ENCODE measurements around the gene RHBDF1. TPM values are rescaled to one million over a fixed set of nuclear protein-coding genes. Genes with fewer than 3 reads are reported as not detected.

Gene RHBDF1
- total and polyA plus RNA-seq, 2 of the 13 experiments (the other 11 are each of a cell fraction or from before 2014, with no cell fraction given), result 5.4 to 26.9 TPM

- no TSS peak for BruUV-seq (replicated peaks)
- no peaks in the 10 kb centered on the region for H3K9me3 ChIP-seq (ENCODE audit: low read length)
- CTCF ChIA-PET (ENCODE audit: low intra/inter-chr PET ratio, low total read pairs), result no interaction called here
- DNase-seq (ENCODE audit: low spot score), result no peak
- no peaks in the 10 kb centered on the region for H3K79me2 ChIP-seq (ENCODE audit: insufficient read depth, low read length)
- no peak for ATAC-seq
- H3K4me1 ChIP-seq (ENCODE audit: insufficient read depth, low read length), result no peaks in the 10 kb centered on the region
- H3K4me3 ChIP-seq (replicated peaks in 1 of 3; ENCODE audit: insufficient read depth in 1 of 3, low read depth in 2 of 3, low read length in 3 of 3), result no peak overlapping the region
- in situ Hi-C loops (cut with HindIII; ENCODE audit: extremely low pct_ligation_motif_present, low pct_unique_long_range_greater_than_20kb) (no loop called here), intact Hi-C loops (cut with micrococcal nuclease; ENCODE audit: unreplicated experiment) (no loop called here)
- no peak overlapping the region for H3K27ac ChIP-seq (ENCODE audit: extremely low read length, insufficient read depth, low read length)
- H3K9ac ChIP-seq (ENCODE audit: insufficient read depth, low read depth, low read length), result no peak overlapping the region
- TF ChIP-seq IRX3 (CRISPR knock-in tag; IDR thresholded peaks at IDR 0.05; ENCODE audit: borderline replicate concordance, low read depth), result no peak
- TF ChIP-seq FOXO1 (CRISPR knock-in tag; IDR thresholded peaks at IDR 0.05), result no peak
- TF ChIP-seq NCOR1 (IDR thresholded peaks at IDR 0.05; ENCODE audit: borderline replicate concordance, low read length), result no peak
- no peak for TF ChIP-seq SRY (CRISPR knock-in tag; IDR thresholded peaks at IDR 0.05)
- TF ChIP-seq DZIP1 (CRISPR knock-in tag; IDR thresholded peaks at IDR 0.05), result no peak
- TF ChIP-seq FLYWCH1 (CRISPR knock-in tag; IDR thresholded peaks at IDR 0.05), result no peak
- no peak for TF ChIP-seq ZNF687 (CRISPR knock-in tag; IDR thresholded peaks at IDR 0.05)
- no peak for TF ChIP-seq HNRNPH1 (optimal IDR thresholded peaks at IDR 0.05; ENCODE audit: low read depth, low read length)
- no peak for TF ChIP-seq ELK4 (CRISPR knock-in tag; IDR thresholded peaks at IDR 0.05; ENCODE audit: borderline replicate concordance)
- TF ChIP-seq ZNF383 (CRISPR knock-in tag; IDR thresholded peaks at IDR 0.05; ENCODE audit: borderline replicate concordance), result no peak
- no peak for TF ChIP-seq HCFC1 (IDR thresholded peaks at IDR 0.05; ENCODE audit: low read depth, low read length)
- TF ChIP-seq ZNF281 (CRISPR knock-in tag; IDR thresholded peaks at IDR 0.05; ENCODE audit: borderline replicate concordance), result no peak
- no peak for TF ChIP-seq ZBTB42 (CRISPR knock-in tag; IDR thresholded peaks at IDR 0.05)
- no peak for TF ChIP-seq ZNF607 (CRISPR knock-in tag; IDR thresholded peaks at IDR 0.05; ENCODE audit: borderline replicate concordance)
- TF ChIP-seq ZSCAN25 (CRISPR knock-in tag; IDR thresholded peaks at IDR 0.05), result no peak
- no peak overlapping the region for H2AFZ ChIP-seq (ENCODE audit: low read length)
- POLR2A ChIA-PET, result no interaction called here
- H4K20me1 ChIP-seq (ENCODE audit: insufficient read depth, low read length), result 0 out of 2 replicates have a peak, but pooled peaks cover 4% of the 10 kb centered on the region
- FAIRE-seq, result no peak
- H3K27me3 ChIP-seq (ENCODE audit: control insufficient read depth in 1 of 2, insufficient read depth in 2 of 2, low read length in 2 of 2), result no peaks in the 10 kb centered on the region
- 88% methylated on average over 2 of the region's 2 CpGs for WGBS (ENCODE audit: low lambda C conversion rate)
- no peak overlapping the region for H3K4me2 ChIP-seq (ENCODE audit: low read depth, low read length)
- H3K36me3 ChIP-seq (replicated peaks in 1 of 2; ENCODE audit: control insufficient read depth in 1 of 2, insufficient read depth in 2 of 2, low read length in 2 of 2), result peaks cover 2 to 33% of the 10 kb centered on the region in 2 experiments; a peak in 4 of 5 replicates
Measured at GRCh38 chr16:120756-121155, 48.3 kb upstream of the RHBDF1 start.

Measured in HepG2 (cell line).